ACC112 (cell line): ENCODE data around the gene PKP1.

Source experiments
- H2AFZ ChIP-seq: fragments of 200-600 bp; sonication (generic); one replicate; pipeline ENCODE4 v1.6.0; 2017; ENCODE audit warnings: antibody characterized with exemption, low read length; ENCODE audit not compliant: unreplicated experiment
- H3K27ac ChIP-seq: fragments of 200-600 bp; sonication (generic); 2 replicates; pipeline ENCODE4 v1.5.1; 2014; ENCODE audit warnings: low read depth, mild to moderate bottlenecking, antibody characterized with exemption, low read length, moderate library complexity
- H3K27me3 ChIP-seq: fragments of 200-600 bp; sonication (generic); 2 replicates; pipeline ENCODE4 v1.6.1; 2014; ENCODE audit warnings: mild to moderate bottlenecking, antibody characterized with exemption, low read length, moderate library complexity, mixed read lengths; ENCODE audit not compliant: insufficient read depth
- H3K36me3 ChIP-seq: fragments of 200-600 bp; sonication (generic); 2 replicates; pipeline ENCODE4 v1.6.1; 2016; ENCODE audit warnings: mild to moderate bottlenecking, antibody characterized with exemption, low read length, moderate library complexity, mixed read lengths; ENCODE audit not compliant: insufficient read depth
- H3K4me1 ChIP-seq: fragments of 200-600 bp; sonication (generic); one replicate; pipeline ENCODE4 v1.6.1; 2016; ENCODE audit warnings: low read length, mixed read lengths; ENCODE audit not compliant: insufficient read depth, unreplicated experiment, control insufficient read depth
- H3K4me3 ChIP-seq: fragments of 200-600 bp; sonication (generic); 2 replicates; pipeline ENCODE4 v1.5.1; 2014; ENCODE audit warnings: mild to moderate bottlenecking, low read depth, low read length
- H3K79me2 ChIP-seq: fragments of 200-600 bp; sonication (generic); one replicate; pipeline ENCODE4 v1.6.0; 2016; ENCODE audit warnings: low read length; ENCODE audit not compliant: control insufficient read depth, unreplicated experiment, insufficient read depth

The PKP1 gene

DNA sequence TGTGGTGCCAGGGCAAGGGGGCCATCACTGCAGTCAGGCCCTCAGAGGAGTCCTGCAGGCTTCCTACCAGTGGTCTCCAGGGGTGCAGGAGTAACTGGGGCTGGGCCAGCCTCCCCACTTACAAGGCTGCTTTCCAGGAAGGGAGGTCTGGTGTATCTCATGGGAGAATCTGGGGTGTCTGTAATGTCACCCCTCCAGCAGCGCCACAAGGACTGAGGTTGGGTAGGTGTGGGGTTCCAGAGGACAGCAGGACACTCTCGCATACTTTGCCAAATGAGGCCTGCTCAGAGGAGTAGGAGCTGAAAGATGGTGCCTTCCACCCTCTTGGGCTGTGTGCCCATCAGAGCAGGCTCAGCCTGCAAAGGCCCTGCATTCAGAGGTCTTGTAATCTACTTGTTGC, 47.2 kb downstream of the PKP1 start:
- H3K4me3 ChIP-seq, result no peak overlapping the region
- no peaks in the 10 kb centered on the region for H3K36me3 ChIP-seq
- H3K27me3 ChIP-seq, result no peaks in the 10 kb centered on the region
- no peak overlapping the region for H3K27ac ChIP-seq
- no peaks in the 10 kb centered on the region for H3K79me2 ChIP-seq
- H3K4me1 ChIP-seq, result no peaks in the 10 kb centered on the region
- H2AFZ ChIP-seq, result no peak overlapping the region

DNA sequence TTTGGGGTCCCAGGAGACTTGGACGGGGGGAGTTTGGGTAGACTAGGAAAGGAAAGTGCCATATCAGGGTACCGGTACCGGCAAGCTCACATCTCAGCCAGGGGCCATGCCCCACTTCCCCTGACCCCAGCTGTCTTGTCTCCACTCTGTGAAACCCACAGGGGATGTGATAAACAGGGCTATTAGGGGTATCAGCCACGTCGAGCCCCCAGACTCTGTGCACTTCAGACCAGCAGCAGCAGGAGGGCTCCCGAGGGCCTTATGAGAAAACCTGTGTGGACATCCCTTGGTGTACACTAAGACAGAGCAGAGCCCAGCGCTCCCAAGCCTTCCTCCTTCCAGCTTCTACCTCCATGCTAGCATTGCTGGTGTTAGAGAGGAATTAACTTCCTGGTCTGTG, 47.9 kb downstream of the PKP1 start:
- H3K79me2 ChIP-seq, result no peaks in the 10 kb centered on the region
- H3K36me3 ChIP-seq, result no peaks in the 10 kb centered on the region
- no peak overlapping the region for H2AFZ ChIP-seq
- H3K4me3 ChIP-seq, result no peak overlapping the region
- no peaks in the 10 kb centered on the region for H3K27me3 ChIP-seq
- H3K4me1 ChIP-seq, result no peaks in the 10 kb centered on the region
- H3K27ac ChIP-seq, result no peak overlapping the region

GRCh38 chr1:201332021-201332420, 48.7 kb downstream of the PKP1 start:
- H2AFZ ChIP-seq, result no peak overlapping the region
- no peak overlapping the region for H3K4me3 ChIP-seq
- H3K4me1 ChIP-seq, result no peaks in the 10 kb centered on the region
- H3K36me3 ChIP-seq, result no peaks in the 10 kb centered on the region
- H3K27ac ChIP-seq, result no peak overlapping the region
- H3K27me3 ChIP-seq, result no peaks in the 10 kb centered on the region
- H3K79me2 ChIP-seq, result no peaks in the 10 kb centered on the region

GRCh38 chr1:201332616-201333335, 49.5 kb downstream of the PKP1 start:
- Histone ChIP-seq H3K79me2 (no peaks in the 10 kb centered on the region), H3K36me3 (no peaks in the 10 kb centered on the region), H3K4me1 (no peaks in the 10 kb centered on the region), H3K27me3 (no peaks in the 10 kb centered on the region), H3K4me3 (no peak overlapping the region), H2AFZ (no peak overlapping the region), H3K27ac (no peak overlapping the region)

DNA sequence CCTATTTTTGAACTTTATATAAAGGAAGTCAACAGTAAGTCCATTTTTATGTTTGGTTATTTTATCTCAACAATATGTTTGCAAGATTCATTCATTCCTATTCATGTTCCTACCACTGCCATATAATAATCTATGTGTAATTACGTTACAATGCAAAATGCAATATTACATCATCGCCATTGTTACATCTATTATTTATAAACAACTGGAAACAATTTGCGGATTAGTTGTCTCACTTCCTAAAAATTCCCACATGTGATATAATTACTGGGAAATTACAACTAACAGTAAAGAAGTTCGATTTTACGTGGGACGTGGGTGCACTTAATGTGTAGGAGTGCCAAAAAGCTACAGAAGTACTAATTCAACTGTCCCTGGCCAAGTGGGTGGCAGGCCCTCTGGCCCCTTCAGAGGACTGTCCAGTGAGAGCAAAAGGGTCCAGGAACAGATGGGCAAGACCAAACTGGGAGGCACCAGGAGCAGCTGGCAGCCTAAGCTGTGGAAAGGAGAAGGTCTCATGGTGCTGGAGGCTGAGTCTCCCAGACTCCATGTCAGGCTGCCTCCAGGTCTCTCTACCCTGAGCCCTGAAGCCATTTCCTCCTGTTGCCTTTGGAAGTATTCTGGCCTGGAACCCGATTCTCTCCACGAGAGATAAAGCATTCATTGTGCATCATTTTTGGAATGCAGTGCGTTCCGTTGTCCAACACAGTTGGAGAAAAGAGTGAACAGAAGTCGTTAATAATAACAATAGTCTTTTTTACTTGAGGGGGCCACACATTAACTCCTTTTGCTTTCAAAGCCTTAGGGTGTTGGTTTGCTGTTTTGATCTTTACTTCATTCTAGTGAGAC, 51.2 kb downstream of the PKP1 start:
- H2AFZ ChIP-seq, result no peak overlapping the region
- H3K4me1 ChIP-seq, result no peaks in the 10 kb centered on the region
- H3K79me2 ChIP-seq, result no peaks in the 10 kb centered on the region
- no peak overlapping the region for H3K4me3 ChIP-seq
- no peaks in the 10 kb centered on the region for H3K27me3 ChIP-seq
- no peaks in the 10 kb centered on the region for H3K36me3 ChIP-seq
- H3K27ac ChIP-seq, result no peak overlapping the region

GRCh38 chr1:201335174-201335870, 52.0 kb downstream of the PKP1 start:
- no peak overlapping the region for H3K4me3 ChIP-seq
- no peak overlapping the region for H3K27ac ChIP-seq
- no peaks in the 10 kb centered on the region for H3K79me2 ChIP-seq
- H3K36me3 ChIP-seq, result no peaks in the 10 kb centered on the region
- no peaks in the 10 kb centered on the region; the same call in 1 of the 2 replicates for H3K27me3 ChIP-seq
- H2AFZ ChIP-seq, result no peak overlapping the region
- no peaks in the 10 kb centered on the region for H3K4me1 ChIP-seq

- Histone ChIP-seq H3K27ac (no peak overlapping the region), H3K79me2 (no peaks in the 10 kb centered on the region), H3K27me3 (peaks cover 2% of the 10 kb centered on the region), H3K4me3 (no peak overlapping the region), H3K36me3 (no peaks in the 10 kb centered on the region), H3K4me1 (no peaks in the 10 kb centered on the region), H2AFZ (no peak overlapping the region)
These were observed 52.6 kb downstream of the PKP1 start for GRCh38 chr1:201335901-201336300.

GRCh38 chr1:201336711-201337450, 53.6 kb downstream of the PKP1 start:
- peaks cover 8% of the 10 kb centered on the region for H3K27me3 ChIP-seq
- H3K4me1 ChIP-seq, result no peaks in the 10 kb centered on the region
- no peak overlapping the region for H3K4me3 ChIP-seq
- H3K36me3 ChIP-seq, result no peaks in the 10 kb centered on the region
- H2AFZ ChIP-seq, result no peak overlapping the region
- no peaks in the 10 kb centered on the region for H3K79me2 ChIP-seq
- no peak overlapping the region for H3K27ac ChIP-seq

- Histone ChIP-seq H3K27ac (no peak overlapping the region), H3K4me1 (no peaks in the 10 kb centered on the region), H3K36me3 (no peaks in the 10 kb centered on the region), H3K27me3 (peaks cover 34% of the 10 kb centered on the region), H3K4me3 (no peak overlapping the region), H3K79me2 (no peaks in the 10 kb centered on the region), H2AFZ (no peak overlapping the region)
These were observed 58.1 kb downstream of the PKP1 start for GRCh38 chr1:201341377-201341776.
